H9 (cell line): ENCODE measurements around the gene USP21. TPM values are rescaled to one million over a fixed set of nuclear protein-coding genes. Genes with fewer than 3 reads are reported as not detected.

ENCODE experiments used
- DNase-seq: peaks from one replicate; pipeline ENCODE4 v3.0.0-alpha.2; 2017
- H2AFZ ChIP-seq: one replicate; pipeline ENCODE4 v1.6.1; 2013; ENCODE audit warnings: mild to moderate bottlenecking, low read length, control low read depth, moderate library complexity
- H2AK5ac ChIP-seq: 2 replicates; pipeline ENCODE4 v1.6.1; 2013; ENCODE audit warnings: low read length, control low read depth, mixed read lengths; ENCODE audit not compliant: insufficient read length
- H2BK120ac ChIP-seq: one replicate; pipeline ENCODE4 v1.6.1; 2013; ENCODE audit warnings: low read depth, mild to moderate bottlenecking, low read length, control low read depth, inconsistent platforms; ENCODE audit not compliant: poor library complexity, severe bottlenecking
- H2BK12ac ChIP-seq: 2 replicates; pipeline ENCODE4 v1.6.1; 2013; ENCODE audit warnings: low read length, control low read depth, mixed read lengths, low read depth; ENCODE audit not compliant: insufficient read length
- H2BK15ac ChIP-seq: 2 replicates; pipeline ENCODE4 v1.6.1; 2013; ENCODE audit warnings: low read depth, low read length, control low read depth
- H2BK20ac ChIP-seq: one replicate; pipeline ENCODE4 v1.6.1; 2013; ENCODE audit warnings: low read depth, mild to moderate bottlenecking, low read length, control low read depth, inconsistent platforms; ENCODE audit not compliant: poor library complexity, severe bottlenecking
- H2BK5ac ChIP-seq: 2 replicates; pipeline ENCODE4 v1.6.1; 2013; ENCODE audit warnings: low read length, control low read depth, mixed read lengths; ENCODE audit not compliant: insufficient read length
- H3K14ac ChIP-seq: 2 replicates; pipeline ENCODE4 v1.6.1; 2013; ENCODE audit warnings: low read length, control low read depth; ENCODE audit not compliant: insufficient read depth
- H3K18ac ChIP-seq: 2 replicates; pipeline ENCODE4 v1.6.1; 2013; ENCODE audit warnings: low read depth, mild to moderate bottlenecking, mixed read lengths, low read length, control low read depth; ENCODE audit not compliant: insufficient read length
- H3K23ac ChIP-seq: 2 replicates; pipeline ENCODE4 v1.6.1; 2013; ENCODE audit warnings: low read length, control low read depth, mixed read lengths, low read depth; ENCODE audit not compliant: insufficient read length
- H3K23me2 ChIP-seq: 2 replicates; pipeline ENCODE4 v1.6.1; 2013; ENCODE audit warnings: low read depth, mild to moderate bottlenecking, mixed read lengths, low read length, control low read depth; ENCODE audit not compliant: insufficient read length, poor library complexity, severe bottlenecking
- H3K27ac ChIP-seq: 2 replicates; pipeline ENCODE4 v1.5.1; 2013; ENCODE audit warnings: low read length, control low read depth, mixed read lengths, low read depth; ENCODE audit not compliant: insufficient read length
- H3K27me3 ChIP-seq: 2 replicates; pipeline ENCODE4 v1.6.1; 2013; ENCODE audit warnings: low read length, control low read depth, inconsistent platforms; ENCODE audit not compliant: insufficient read depth
- H3K4ac ChIP-seq: 2 replicates; pipeline ENCODE4 v1.6.1; 2013; ENCODE audit warnings: low read depth, mild to moderate bottlenecking, control low read depth, inconsistent platforms, low read length, moderate library complexity
- H3K4me1 ChIP-seq: 2 replicates; pipeline ENCODE4 v1.6.1; 2013; ENCODE audit warnings: low read length, control low read depth, inconsistent platforms; ENCODE audit not compliant: insufficient read depth
- H3K4me2 ChIP-seq: 2 replicates; pipeline ENCODE4 v1.6.1; 2013; ENCODE audit warnings: low read length, control low read depth, mixed read lengths; ENCODE audit not compliant: insufficient read length, insufficient read depth
- H3K56ac ChIP-seq: 2 replicates; pipeline ENCODE4 v1.6.1; 2013; ENCODE audit warnings: low read depth, mild to moderate bottlenecking, mixed read lengths, low read length, control low read depth; ENCODE audit not compliant: insufficient read length
- H3K79me1 ChIP-seq: 2 replicates; pipeline ENCODE4 v1.6.1; 2013; ENCODE audit warnings: low read depth, mild to moderate bottlenecking, moderate library complexity, low read length, control low read depth, inconsistent platforms; ENCODE audit not compliant: insufficient read depth, poor library complexity, severe bottlenecking
- H3K79me2 ChIP-seq: 2 replicates; pipeline ENCODE4 v1.6.1; 2013; ENCODE audit warnings: low read length, control low read depth, inconsistent platforms; ENCODE audit not compliant: insufficient read depth
- H3K9ac ChIP-seq: 2 replicates; pipeline ENCODE4 v1.6.1; 2013; ENCODE audit warnings: low read length, control low read depth, mixed read lengths; ENCODE audit not compliant: insufficient read length; ENCODE audit errors: extremely low read depth
- H3K9me3 ChIP-seq: one replicate; pipeline ENCODE4 v1.6.1; 2013; ENCODE audit warnings: low read depth, low read length, inconsistent platforms; ENCODE audit not compliant: control insufficient read depth
- H3T11ph ChIP-seq: one replicate; pipeline ENCODE4 v1.6.1; 2013; ENCODE audit warnings: mild to moderate bottlenecking, low read length, control low read depth, inconsistent platforms
- H4K20me1 ChIP-seq: one replicate; pipeline ENCODE4 v1.6.1; 2013; ENCODE audit not compliant: control insufficient read depth, insufficient read length, insufficient read depth
- H4K5ac ChIP-seq: 2 replicates; pipeline ENCODE4 v1.6.1; 2013; ENCODE audit warnings: low read depth, mild to moderate bottlenecking, mixed read lengths, low read length, control low read depth; ENCODE audit not compliant: insufficient read length
- H4K8ac ChIP-seq: replicated peaks from 2 replicates; pipeline ENCODE4 v1.6.1; 2013; ENCODE audit warnings: low read length, control low read depth, mixed read lengths, low read depth; ENCODE audit not compliant: insufficient read length
- H4K91ac ChIP-seq: 2 replicates; pipeline ENCODE4 v1.6.1; 2013; ENCODE audit warnings: low read depth, mild to moderate bottlenecking, moderate library complexity, mixed read lengths, low read length, control low read depth; ENCODE audit not compliant: insufficient read length
- H3K27ac Mint-ChIP-seq, 3 experiments: 2 replicates in 2 of 3; 3 replicates in 1 of 3; pipeline ENCODE4 v1.8.0; 2020 to 2021; ENCODE audit warnings: mixed read lengths in 3 of 3, mild to moderate bottlenecking in 1 of 3, moderate library complexity in 1 of 3
- H3K27me3 Mint-ChIP-seq: 2 replicates; pipeline ENCODE4 v1.8.0; 2021; ENCODE audit warnings: low read depth, mild to moderate bottlenecking, moderate library complexity, mixed read lengths
- H3K36me3 Mint-ChIP-seq, 3 experiments: 2 replicates in 2 of 3; 3 replicates in 1 of 3; pipeline ENCODE4 v1.8.0; 2020 to 2021; ENCODE audit warnings: low read depth in 3 of 3, mixed read lengths in 3 of 3; ENCODE audit not compliant: insufficient read depth in 1 of 3
- H3K4me1 Mint-ChIP-seq, 2 experiments: 2 replicates each; pipeline ENCODE4 v1.8.0; 2020; ENCODE audit warnings: mixed read lengths in 2 of 2
- H3K4me3 Mint-ChIP-seq, 2 experiments: 2 replicates in 1 of 2; 3 replicates in 1 of 2; pipeline ENCODE4 v1.8.0; 2020 to 2021; ENCODE audit warnings: mild to moderate bottlenecking in 2 of 2, mixed read lengths in 2 of 2, moderate library complexity in 1 of 2
- H3K9me3 Mint-ChIP-seq, 2 experiments: 2 replicates in 1 of 2; 3 replicates in 1 of 2; pipeline ENCODE4 v1.8.0; 2020; ENCODE audit warnings: mild to moderate bottlenecking in 2 of 2, mixed read lengths in 2 of 2, moderate library complexity in 1 of 2
- CTCF ChIP-seq: fragments of 200-600 bp; sonication (generic); conservative IDR thresholded peaks from 3 replicates; pipeline ENCODE4 v1.8.0; 2021; ENCODE audit warnings: antibody characterized with exemption, mild to moderate bottlenecking
- WGBS: extraction: QIAGEN DNeasy Blood & Tissue Kit; methylation state at CpG from one replicate; pipeline ENCODE4 v1.1.7; 2013; ENCODE audit warnings: missing lambda C conversion rate, low lambda C conversion rate, mixed read lengths; ENCODE audit not compliant: insufficient read length; ENCODE audit errors: extremely low coverage; 5-methylcytosine and 5-hydroxymethylcytosine counted together
- total RNA-seq: library from RNA; stranded (reverse); gene quantifications from 2 replicates; pipeline ENCODE4 v1.2.1, GENCODE V29; 2021

USP21 gene
- total RNA-seq, 1 experiment from 2014 or later: 17.9 TPM

- Histone ChIP-seq H3K9ac (no peak overlapping the region), H3T11ph (no peak overlapping the region), H3K9me3 (no peaks in the 10 kb centered on the region), H3K23ac (no peak overlapping the region), H4K5ac (no peak overlapping the region), H2BK15ac (no peak overlapping the region), H3K56ac (no peak overlapping the region), H2BK5ac (no peak overlapping the region), H3K18ac (no peak overlapping the region), H3K79me2 (no peaks in the 10 kb centered on the region), H3K4me1 (no peaks in the 10 kb centered on the region), H2BK120ac (no peak overlapping the region), H2AK5ac (no peak overlapping the region), H3K27me3 (no peaks in the 10 kb centered on the region), H3K4me2 (no peak overlapping the region), H4K8ac (no peak overlapping the region), H2BK12ac (no peak overlapping the region), H3K79me1 (no peaks in the 10 kb centered on the region), H3K14ac (no peak overlapping the region), H4K91ac (no peak overlapping the region), H2BK20ac (no peak overlapping the region), H4K20me1 (no peaks in the 10 kb centered on the region), H2AFZ (no peak overlapping the region), H3K27ac (no peak overlapping the region), H3K4ac (no peak overlapping the region), H3K23me2 (peaks cover 5% of the 10 kb centered on the region)
- TF ChIP-seq CTCF: peak; percentile 49; the same call in 2 of the 3 replicates
- Mint-ChIP-seq H3K9me3 (no peaks in the 10 kb centered on the region), H3K27me3 (no peaks in the 10 kb centered on the region; the same call in 1 of the 2 replicates), H3K36me3 (peaks cover 25 to 70% (median 69%) of the 10 kb centered on the region in 3 experiments; a peak in 6 of 7 replicates), H3K4me3 (no peak overlapping the region), H3K4me1 (peaks cover 11 to 18% of the 10 kb centered on the region in 2 experiments), H3K27ac (peak overlapping the region in 1 of 3 experiments; percentile 74; a peak in 2 of 7 replicates)
- DNase-seq: no peak
- WGBS: no CpG with 5 or more reads among the region's 5 CpGs
Measured at GRCh38 chr1:161171191-161171590, 11.9 kb downstream of the USP21 start.
